GM18498 (cell line): ENCODE data around the gene PAMR1.
"Not testable (repeated sequence)": the region's sequence is repeated elsewhere in the genome, so short reads cannot be mapped to it uniquely, and the experiment has no call there.

ENCODE experiments used
- ATAC-seq: cut with Tn5 transposase; IDR thresholded peaks from one replicate; pipeline ENCODE4 v1.9.1; 2021; ENCODE audit warnings: mild to moderate bottlenecking, moderate library complexity; ENCODE audit not compliant: unreplicated experiment

Gene PAMR1

GRCh38 chr11:35525501-35526175 is at the start of gene PAMR1:
PAMR1 (minus strand) TSS chr11:35525616; CDS start chr11:35525585, 31 bp downstream.
- no peak for ATAC-seq

GRCh38 chr11:35571696-35572095 is 46.3 kb upstream of the PAMR1 start:
- ATAC-seq, result no peak

GRCh38 chr11:35567737-35568465 is 42.5 kb upstream of the PAMR1 start:
- no peak for ATAC-seq

GRCh38 chr11:35566885-35567284 is 41.5 kb upstream of the PAMR1 start:
- ATAC-seq, result no peak

- ATAC-seq, result no peak
Observed at GRCh38 chr11:35566181-35566580, 40.8 kb upstream of the PAMR1 start.

- ATAC-seq, result no peak
Observed at GRCh38 chr11:35564245-35564595, 38.8 kb upstream of the PAMR1 start.

- no peak for ATAC-seq
Observed at GRCh38 chr11:35563484-35564244, 38.2 kb upstream of the PAMR1 start.

GRCh38 chr11:35559949-35560348 is 34.5 kb upstream of the PAMR1 start:
- ATAC-seq, result no peak

- ATAC-seq, result no peak
Observed at GRCh38 chr11:35558513-35558912, 33.1 kb upstream of the PAMR1 start.

GRCh38 chr11:35555488-35555887 is 30.1 kb upstream of the PAMR1 start:
- ATAC-seq, result no peak

GRCh38 chr11:35554491-35555437 is 29.3 kb upstream of the PAMR1 start:
- ATAC-seq, result no peak

- no peak for ATAC-seq
Observed at GRCh38 chr11:35553831-35554230, 28.4 kb upstream of the PAMR1 start.

GRCh38 chr11:35553021-35553420 is 27.6 kb upstream of the PAMR1 start:
- ATAC-seq, result no peak

- no peak for ATAC-seq
Observed at GRCh38 chr11:35552616-35553015, 27.2 kb upstream of the PAMR1 start.

- no peak for ATAC-seq
Observed at GRCh38 chr11:35550374-35551036, 25.1 kb upstream of the PAMR1 start.

- no peak for ATAC-seq
Observed at GRCh38 chr11:35549787-35550186, 24.4 kb upstream of the PAMR1 start.

GRCh38 chr11:35548925-35549561 is 23.6 kb upstream of the PAMR1 start:
- ATAC-seq, result no peak

GRCh38 chr11:35547995-35548394 is 22.6 kb upstream of the PAMR1 start:
- ATAC-seq, result not testable (repeated sequence)

GRCh38 chr11:35546317-35546716 is 20.9 kb upstream of the PAMR1 start:
- no peak for ATAC-seq
